HG02852 (cell line): ENCODE data around the gene POLR2L.

Experiments
- ATAC-seq: cut with Tn5 transposase; IDR thresholded peaks from one replicate; pipeline ENCODE4 v1.9.1; 2021; ENCODE audit warnings: mild to moderate bottlenecking, moderate library complexity; ENCODE audit not compliant: unreplicated experiment

POLR2L gene

DNA sequence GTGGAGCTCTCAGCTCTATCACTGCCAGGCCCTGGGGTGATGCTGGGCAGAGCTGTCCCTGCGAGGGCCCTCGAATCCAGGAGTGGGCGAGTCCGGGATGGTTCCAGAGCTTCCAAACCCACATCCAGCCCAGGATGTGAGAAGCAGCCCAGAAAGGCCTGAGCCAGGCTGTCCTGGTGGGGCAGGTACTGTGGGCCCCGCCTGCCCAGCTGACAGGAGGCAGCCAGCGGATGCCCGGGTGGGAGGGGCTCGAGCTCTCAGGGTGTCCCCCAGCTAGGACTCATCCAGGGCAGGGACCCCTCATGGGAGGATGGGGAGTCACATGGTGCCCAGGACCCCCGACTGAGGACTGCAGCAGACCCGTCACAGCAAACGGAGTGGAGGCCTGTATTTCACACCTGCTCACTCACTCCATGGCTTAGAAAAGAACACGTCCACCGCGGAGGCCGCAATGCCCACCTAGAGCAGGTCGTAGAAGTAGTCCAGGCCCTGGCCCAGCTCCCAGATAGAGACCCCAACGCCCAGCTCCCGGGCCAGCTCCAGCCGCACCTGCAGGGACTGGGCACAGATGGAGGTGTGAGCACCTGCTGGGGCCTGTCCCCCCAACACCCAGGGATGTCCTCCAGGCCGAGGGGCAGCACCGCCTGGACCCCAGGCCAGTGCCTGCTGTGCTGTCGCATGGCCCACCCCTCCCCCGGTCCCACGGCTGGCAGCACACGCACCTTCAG lies 27.2 kb upstream of the POLR2L start:
- no peak for ATAC-seq

DNA sequence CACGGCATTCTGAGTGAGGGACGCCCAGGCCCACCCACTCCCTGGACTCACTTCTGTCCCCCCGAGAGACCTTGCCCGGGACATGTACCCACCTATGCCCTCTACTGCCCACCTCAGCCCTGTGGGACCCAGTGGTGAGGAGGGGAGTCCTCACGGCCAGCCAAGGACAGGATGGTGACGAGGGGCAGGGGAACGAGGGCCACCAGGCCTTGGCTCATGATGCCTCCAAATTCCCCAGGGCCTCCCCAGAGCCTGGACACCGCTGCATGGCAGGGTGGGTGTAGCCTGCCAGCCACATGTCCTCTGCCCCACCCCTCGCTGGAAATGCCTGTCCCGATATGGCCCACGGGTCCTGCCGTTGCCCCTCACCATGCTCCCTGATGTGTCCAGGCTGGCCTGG lies 26.5 kb upstream of the POLR2L start:
- ATAC-seq, result no peak

DNA sequence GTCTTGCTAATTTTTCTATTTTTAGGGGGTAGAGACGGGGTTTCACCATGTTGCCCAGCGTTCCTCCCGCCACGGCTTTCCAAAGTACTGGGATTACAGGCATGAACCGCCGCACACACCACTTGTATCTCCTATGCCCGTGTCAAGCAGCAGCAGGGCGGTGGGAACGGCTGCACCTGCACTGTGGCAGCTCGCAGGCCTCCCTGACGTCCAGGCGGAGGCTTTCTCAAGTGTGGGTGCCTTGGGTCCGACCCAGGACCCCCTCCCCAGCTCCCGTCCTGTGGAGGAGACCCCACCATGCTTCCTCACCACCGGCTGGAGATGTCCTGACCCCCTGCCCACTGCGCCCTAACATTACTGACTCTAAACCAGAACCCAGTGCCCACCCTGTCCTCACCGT lies 26.1 kb upstream of the POLR2L start:
- ATAC-seq, result no peak

DNA sequence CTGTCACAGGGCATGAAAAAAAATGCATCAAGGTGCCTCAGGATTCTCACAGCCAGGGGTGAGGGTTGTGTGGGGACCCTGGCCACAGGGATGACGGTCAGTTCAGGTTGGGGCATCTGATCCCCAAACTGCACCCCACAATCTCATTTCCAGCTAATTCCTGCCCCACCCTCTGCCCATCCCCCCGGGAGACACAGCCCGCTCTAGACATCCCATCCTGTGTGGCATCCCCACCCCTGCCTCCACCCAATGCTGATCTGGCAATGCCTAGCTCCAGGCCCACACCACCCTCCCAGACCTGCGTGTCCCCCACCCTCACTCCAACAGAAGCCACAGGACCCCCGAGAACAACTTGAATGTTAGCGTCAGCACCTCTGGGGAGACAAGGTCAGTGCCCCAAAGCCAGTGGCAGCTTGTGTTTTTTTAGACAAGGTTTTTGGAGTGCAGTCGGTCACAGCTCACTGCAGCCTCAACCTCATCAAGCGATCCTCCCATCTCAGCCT lies 25.6 kb upstream of the POLR2L start:
- ATAC-seq, result no peak

- ATAC-seq, result no peak
Observed at GRCh38 chr11:866481-866880, 24.2 kb upstream of the POLR2L start.

DNA sequence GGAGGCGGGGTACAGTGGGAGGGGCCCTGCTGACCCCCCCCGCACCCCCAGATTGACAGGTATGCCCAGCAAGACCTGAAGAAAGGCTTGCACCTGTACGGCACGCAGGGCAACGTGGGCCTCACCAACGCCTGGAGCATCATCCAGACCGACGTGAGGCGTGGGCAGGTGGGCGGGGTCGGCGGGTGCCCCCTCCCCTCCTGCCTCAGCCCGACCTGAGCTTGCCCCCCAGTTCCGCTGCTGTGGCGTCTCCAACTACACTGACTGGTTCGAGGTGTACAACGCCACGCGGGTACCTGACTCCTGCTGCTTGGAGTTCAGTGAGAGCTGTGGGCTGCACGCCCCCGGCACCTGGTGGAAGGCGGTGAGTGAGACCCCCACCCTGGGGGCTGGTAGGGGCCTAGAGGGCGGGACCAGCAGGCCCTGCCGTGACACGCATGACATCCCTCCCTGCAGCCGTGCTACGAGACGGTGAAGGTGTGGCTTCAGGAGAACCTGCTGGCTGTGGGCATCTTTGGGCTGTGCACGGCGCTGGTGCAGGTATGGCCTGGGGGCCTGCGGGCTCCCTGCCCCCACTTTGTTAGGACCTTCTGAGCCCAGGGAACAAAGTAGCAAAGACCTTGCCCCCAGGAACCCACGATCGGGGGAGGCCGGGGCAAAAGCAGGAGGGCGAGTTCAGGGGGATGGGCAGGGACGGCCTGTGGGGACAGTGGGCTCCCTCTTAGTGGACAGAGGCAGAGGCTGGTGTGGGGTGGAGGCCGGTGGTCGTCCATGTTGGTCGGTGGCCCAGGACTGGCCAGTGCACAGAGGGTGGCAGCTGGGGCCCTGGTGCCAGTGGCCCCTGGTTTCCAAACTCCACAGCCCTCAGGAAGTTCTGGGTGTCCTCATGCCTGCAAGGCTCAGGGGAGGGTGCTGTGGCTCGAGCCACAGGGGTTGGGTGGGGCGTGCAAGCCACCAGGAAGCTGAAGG lies 23.4 kb upstream of the POLR2L start:
- no peak for ATAC-seq

DNA sequence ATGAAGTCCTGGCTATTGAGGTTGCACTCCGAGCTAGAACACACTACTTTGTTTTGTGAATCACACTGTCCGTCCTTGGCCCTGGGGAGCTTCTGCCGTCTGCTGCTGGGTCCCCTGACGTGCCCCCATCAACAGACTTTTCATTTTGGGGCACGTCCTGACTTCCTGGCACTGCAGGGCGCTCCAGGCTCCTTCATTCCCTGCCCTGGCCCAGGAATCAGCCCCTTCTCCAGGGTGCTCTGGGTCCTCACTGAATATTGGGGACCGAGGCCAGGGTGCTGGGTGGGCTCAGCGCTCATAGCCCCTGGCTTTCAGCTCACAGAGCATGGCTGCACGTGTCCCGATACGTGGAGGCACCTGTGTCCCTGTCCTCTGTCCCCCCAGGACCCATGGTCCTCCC lies 22.6 kb upstream of the POLR2L start:
- no peak for ATAC-seq

GRCh38 chr11:863910-864827 lies 21.8 kb upstream of the POLR2L start:
- ATAC-seq, result no peak

DNA sequence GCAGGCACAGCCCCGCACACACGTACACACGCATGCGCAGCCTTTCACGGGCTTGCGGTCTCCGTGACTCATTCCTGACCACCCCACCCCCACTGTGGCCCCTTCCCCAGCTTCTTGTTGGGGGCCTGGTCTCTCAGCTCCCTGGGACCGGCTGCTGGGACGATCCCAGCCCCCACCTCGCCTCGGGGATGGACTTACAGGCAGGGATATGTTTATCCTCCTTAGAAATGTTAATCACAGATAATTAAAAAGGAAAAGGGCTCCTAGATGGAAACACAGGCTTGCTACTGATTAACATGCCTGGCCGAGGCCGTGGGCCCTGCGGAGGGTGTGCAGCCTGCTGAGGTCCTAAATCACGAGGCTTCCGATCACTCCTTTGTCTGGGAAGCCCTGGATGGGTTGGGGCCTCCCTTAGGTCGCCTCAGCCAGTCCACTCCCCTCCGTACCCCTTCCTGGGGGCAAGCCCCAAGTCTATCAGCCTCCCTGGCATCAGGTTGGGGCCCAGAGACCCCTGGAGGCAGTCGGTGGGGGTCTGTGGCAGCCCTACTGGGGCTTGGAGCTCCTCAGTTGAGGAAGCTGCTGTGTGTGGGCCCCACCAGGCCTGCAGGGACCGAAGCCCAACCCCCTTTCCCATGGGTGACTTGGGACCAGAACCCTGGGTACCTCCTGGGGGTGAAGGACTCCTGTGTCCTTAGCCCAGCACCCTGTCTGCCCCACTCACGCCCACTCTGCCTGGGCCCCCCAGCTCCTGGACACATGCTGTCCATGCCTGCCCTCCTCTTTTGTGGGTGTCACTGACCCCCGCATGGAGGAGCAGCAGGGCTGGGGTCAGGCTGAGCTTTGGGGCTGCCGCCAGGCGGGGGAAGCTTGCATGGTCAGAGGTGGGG lies 20.9 kb upstream of the POLR2L start:
- no peak for ATAC-seq

DNA sequence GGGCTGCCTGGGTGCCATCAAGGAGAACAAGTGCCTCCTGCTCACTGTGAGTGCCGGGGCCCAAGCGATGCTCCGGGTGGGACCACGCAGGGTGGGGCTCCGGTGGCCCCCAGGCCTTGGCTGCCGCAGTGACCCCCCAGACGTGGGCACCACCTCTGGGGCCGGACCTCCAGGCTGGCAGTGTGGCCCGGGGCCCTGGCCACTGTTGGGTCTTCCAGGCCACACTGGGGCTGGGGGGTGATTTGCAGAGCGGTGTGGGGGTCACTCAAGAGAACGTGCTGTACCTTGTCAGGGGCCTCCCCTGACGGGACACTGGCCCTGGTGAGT lies 20.3 kb upstream of the POLR2L start:
- no peak for ATAC-seq

DNA sequence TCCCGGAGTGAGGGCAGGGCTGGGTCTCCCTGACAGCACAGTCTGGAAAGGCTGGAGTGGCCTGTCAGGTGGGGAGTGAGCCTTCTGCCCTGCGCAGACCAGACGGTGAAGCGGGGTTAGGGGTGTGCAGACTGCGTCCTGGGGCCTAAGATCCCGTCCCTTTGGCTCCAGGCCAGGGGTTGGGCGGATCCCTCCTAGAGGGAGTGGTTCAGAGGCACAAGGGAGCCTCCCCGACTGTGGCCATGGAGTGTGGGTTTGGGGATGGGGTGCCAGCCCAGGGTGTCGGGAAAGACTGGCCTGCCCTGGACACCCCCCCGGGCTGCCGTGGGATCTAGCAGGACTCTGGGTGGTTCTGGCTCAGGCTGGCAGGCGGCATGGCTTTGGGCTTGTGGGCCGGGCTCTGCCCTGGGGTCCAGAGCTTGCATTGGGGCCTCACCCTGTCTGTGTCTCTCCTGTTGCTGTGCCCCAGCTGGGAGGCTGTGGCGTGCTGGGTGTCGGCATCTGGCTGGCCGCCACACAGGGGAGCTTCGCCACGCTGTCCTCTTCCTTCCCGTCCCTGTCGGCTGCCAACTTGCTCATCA lies 19.8 kb upstream of the POLR2L start:
- no peak for ATAC-seq

DNA sequence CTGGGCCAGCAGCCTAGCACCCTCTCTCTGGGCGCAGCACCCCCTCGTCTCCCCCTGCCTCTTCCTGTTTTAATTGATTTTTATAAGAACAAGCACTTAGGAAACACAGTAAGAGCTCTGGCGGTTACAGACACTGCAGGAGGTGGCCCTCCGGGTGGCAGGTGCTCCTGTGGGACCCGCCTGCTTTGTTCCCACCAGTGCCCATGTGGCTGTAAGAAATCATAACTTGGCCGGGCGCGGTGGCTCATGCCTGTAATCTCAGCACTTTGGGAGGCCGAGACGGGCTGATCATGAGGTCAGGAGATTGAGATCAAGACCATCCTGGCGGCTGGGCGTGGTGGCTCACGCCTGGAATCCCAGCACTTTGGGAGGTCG lies 18.8 kb upstream of the POLR2L start:
- no peak for ATAC-seq

DNA sequence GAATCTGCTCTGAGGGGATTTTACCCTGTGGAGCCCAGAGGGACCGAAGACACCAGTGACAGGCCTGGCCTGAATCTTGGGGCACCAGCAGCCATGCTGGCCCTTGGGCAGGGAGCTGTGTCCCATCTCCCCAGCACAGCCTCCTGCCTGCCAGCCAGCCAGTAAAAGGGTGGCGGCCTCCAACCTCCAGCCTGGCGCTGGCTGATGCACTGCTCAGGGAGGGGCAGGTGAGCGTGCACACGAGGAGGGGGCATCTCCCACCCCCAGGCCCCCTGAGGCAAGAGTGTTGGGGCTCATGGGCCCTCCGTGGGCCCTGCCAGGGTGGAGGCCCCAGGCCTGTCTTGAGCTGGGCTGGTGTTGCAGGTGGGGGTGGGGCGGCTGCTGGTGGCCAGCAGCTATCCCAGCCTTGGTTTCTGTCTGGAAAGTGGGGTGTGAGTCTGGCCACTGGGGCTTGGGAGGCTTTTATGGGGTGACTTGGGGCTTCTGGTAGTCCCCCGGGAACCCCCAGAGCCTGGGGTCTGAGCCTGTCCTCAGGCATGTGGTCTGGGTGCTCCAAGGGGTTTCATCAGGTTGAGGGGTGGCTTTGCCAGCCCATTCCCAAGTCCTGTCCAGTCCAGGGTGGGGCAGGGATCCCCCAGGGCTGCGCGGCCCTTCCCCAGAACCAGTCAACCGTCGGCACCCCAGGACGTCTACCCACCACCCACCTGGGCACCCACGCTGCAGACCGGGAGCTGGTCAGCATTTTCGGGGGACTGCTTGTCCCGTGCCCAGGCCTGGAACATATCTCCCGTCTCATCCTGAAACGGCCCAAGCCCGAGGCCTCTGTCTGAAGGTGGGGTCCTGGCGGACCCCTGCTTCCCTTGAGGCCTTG lies 18.1 kb upstream of the POLR2L start:
- ATAC-seq, result no peak

DNA sequence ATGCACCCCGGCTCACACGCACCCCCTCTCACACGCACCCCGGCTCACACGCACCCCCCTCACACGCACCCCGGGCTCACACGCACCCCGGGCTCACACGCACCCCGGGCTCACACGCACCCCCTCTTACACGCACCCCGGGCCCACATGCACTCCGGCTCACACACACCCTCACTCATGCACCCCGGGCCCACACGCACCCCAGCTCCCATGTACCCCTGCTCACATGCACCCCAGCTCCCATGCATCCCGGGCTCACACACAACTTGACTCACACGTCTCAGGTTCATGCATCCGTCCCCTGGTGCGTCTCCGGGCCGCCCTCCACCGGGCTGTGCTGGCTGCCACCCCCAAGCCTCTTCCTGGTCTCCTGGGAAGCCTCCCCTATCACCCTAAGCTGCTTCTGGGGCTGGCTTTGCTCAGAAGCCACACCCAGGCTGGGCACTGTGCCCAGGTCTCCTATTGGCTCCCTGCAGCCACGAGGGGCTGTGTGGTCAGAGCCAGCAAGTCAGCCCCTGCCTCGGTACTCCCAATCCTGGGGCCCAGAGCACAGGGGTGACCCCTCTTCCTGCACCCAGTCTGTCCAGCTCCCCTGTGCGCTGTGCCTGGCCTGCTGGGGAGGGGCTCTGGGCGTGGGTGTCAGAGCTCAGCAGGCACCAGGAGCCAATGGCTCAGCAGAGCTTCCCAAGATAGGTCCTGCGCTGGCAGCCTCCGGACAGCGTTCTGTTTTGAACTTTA lies 17.2 kb upstream of the POLR2L start:
- no peak for ATAC-seq

GRCh38 chr11:858762-859339 lies 16.5 kb upstream of the POLR2L start:
- no peak for ATAC-seq

DNA sequence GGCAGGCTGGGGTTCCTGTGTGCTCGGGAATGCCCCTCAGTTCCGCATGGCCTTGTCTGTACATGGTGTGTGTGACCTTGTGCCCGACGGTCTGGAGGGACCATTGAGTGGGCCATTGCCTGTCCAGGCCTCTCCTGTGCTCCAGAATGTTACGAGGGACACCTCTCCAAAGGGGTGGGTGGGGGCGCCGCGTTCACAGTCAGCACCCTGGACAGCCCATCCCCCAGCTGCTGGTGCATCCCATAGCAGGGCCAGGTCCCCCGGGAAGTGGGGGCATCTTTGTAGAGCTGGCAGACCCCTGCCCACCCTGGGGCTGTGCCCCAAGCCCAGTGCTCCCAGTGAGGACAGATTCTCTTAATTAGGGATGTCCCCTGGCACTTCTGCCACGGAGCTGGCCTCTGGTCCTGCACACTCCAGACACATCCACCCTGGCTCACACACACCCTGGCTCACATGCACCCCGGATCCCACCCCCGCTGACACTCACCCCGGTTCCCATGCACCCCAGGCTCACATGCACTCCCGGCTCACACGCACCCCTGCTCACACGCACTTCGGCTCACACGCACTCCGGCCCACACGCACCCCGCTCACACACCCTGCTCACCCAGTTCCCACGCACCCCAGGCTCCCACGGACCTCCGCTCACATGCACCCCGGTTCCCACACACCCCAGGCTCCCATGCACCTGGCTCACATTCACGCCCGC lies 15.9 kb upstream of the POLR2L start:
- ATAC-seq, result no peak

DNA sequence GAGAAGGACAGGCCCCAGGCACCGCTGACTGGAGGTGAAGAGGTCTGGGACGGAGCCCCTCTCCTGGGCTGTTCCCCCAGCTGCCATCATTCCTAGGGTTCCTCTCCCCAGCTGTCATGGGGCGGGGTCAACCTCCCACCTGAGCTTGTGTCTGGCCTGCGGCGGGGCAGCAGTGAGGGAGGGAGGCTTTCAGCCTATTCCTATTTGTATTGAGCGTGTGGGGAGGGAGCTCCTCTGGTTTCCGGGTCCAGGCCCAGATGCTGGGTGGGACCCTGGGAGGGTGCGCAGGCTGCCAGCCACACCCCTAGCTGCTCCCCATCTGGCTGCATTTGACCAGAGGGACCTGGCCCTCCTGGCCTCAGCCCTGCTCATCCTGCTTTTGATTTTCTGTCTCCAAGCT lies 14.1 kb upstream of the POLR2L start:
- no peak for ATAC-seq
